H1 (cell line): ENCODE data around the gene FOLR1. TPM values are rescaled to one million over a fixed set of nuclear protein-coding genes. Genes with fewer than 3 reads are reported as not detected.

Source experiments
- BCL11A ChIP-seq, 2 experiments: IDR thresholded peaks; one replicate each; pipeline ENCODE4 v1.6.1; 2011; ENCODE audit warnings: low read depth in 2 of 2, low read length in 2 of 2, mild to moderate bottlenecking in 2 of 2
- HDAC6 ChIP-seq: IDR thresholded peaks from one replicate; pipeline ENCODE4 v1.7.1; 2012; ENCODE audit warnings: low read depth, mild to moderate bottlenecking, inconsistent platforms, low read length, moderate library complexity
- RNF2 ChIP-seq: fragments of 200-900, 300-1000 bp; sonication (generic); IDR thresholded peaks from 2 replicates; pipeline ENCODE4 v1.7.1; 2016; ENCODE audit warnings: borderline replicate concordance, low read depth, mild to moderate bottlenecking, antibody characterized with exemption, low read length; ENCODE audit not compliant: poor library complexity, severe bottlenecking; ENCODE audit errors: missing control alignments
- TAF7 ChIP-seq: optimal IDR thresholded peaks from 2 replicates; pipeline ENCODE3; 2011; ENCODE audit warnings: low read depth, mild to moderate bottlenecking, inconsistent platforms, low read length, moderate library complexity, borderline replicate concordance
- polyA plus RNA-seq, 7 experiments: library from polyadenylated mRNA; depleted of rRNA in 3 of 7; stranded (reverse) in 5 of 7; unstranded in 2 of 7; fragments of >200 nt in 5 of 7; fragments of 200-250 nt in 2 of 7; gene quantifications; 1 replicate in 5 of 7; 2 replicates in 1 of 7; 4 replicates in 1 of 7; pipeline versions ENCODE4 v1.2.1 to v1.2.3, GENCODE V29; 2011 to 2013; ENCODE audit warnings: missing spikeins in 2 of 7, mixed read lengths in 2 of 7
- total RNA-seq: library from RNA; stranded (reverse); fragmentation: NEBNext Ultra II Directional; extraction: Animal tissue kit (Norgen Biotek cat#: 25700); gene quantifications from 2 replicates; pipeline ENCODE4 v1.2.1, GENCODE V29; 2021

Gene FOLR1
- total and polyA plus RNA-seq, 2 of the 8 experiments (the other 6 are each of a cell fraction or from before 2014, with no cell fraction given), result 1.3 TPM; not detected in 1

DNA sequence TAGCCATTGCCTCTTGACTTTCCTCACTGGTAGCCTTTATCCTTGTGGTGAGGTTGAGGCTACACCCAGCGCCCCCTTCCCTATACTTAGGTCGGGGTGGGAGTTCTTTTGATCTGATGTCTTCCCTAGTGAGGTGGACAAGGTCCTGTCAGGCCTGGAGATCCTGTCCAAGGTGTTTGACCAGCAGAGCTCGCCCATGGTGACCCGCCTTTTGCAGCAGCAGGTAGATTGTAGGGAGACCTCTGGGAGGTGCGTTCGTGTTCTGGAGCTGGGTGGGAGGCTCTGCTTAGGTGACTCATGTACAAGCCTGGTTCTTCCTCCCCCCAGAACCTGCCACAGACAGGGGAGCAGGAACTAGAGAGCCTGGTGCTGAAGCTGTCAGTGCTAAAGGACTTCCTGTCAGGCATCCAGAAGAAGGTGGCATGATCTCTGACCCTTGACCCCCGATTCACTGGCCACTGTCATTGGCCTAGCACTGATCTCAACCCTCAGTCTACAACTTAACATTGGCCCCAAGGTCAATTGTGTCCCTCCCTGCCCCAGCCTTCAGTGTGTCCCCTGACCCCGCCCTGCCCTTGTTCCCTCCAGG, 37.5 kb downstream of the FOLR1 start (continued):
- TF ChIP-seq HDAC6, result no peak
- no peak for TF ChIP-seq TAF7
- TF ChIP-seq BCL11A (IDR thresholded peaks at IDR 0.05; ENCODE audit: low read depth in 2 of 2, low read length in 2 of 2), result no peak
- TF ChIP-seq RNF2, result no peak
